NT2/D1 (cell line): ENCODE results near the gene RAB40C.

Source experiments
- DNase-seq: peaks from one replicate; pipeline ENCODE4 v3.0.0-alpha.2; 2011; ENCODE audit warnings: low read depth, low spot score
- H3K27me3 ChIP-seq: 2 replicates; pipeline ENCODE4 v1.6.0; 2011; ENCODE audit warnings: mild to moderate bottlenecking; ENCODE audit not compliant: insufficient read length, insufficient read depth
- H3K36me3 ChIP-seq: 2 replicates; pipeline ENCODE4 v1.6.1; 2011; ENCODE audit warnings: mild to moderate bottlenecking, low read length, mixed read lengths; ENCODE audit not compliant: insufficient read depth, insufficient read length
- H3K4me1 ChIP-seq: 2 replicates; pipeline ENCODE4 v1.5.1; 2011; ENCODE audit not compliant: insufficient read depth, insufficient read length
- H3K4me3 ChIP-seq: 2 replicates; pipeline ENCODE4 v1.5.1; 2011; ENCODE audit warnings: low read depth; ENCODE audit not compliant: insufficient read length
- H3K9ac ChIP-seq: 2 replicates; pipeline ENCODE4 v1.6.0; 2011; ENCODE audit warnings: low read depth; ENCODE audit not compliant: insufficient read length
- H3K9me3 ChIP-seq: 2 replicates; pipeline ENCODE4 v1.5.1; 2011; ENCODE audit warnings: mild to moderate bottlenecking, low read length; ENCODE audit not compliant: insufficient read depth
- SUZ12 ChIP-seq: IDR thresholded peaks from 2 replicates; pipeline ENCODE4 v1.6.1; 2011; ENCODE audit not compliant: insufficient read length, insufficient read depth; ENCODE audit errors: extremely low read depth
- YY1 ChIP-seq: IDR thresholded peaks from 2 replicates; pipeline ENCODE4 v1.6.1; 2011; ENCODE audit not compliant: insufficient read length, insufficient read depth
- ZNF274 ChIP-seq: IDR thresholded peaks from 2 replicates; pipeline ENCODE4 v1.6.1; 2011; ENCODE audit warnings: mild to moderate bottlenecking, low read depth, low read length

The RAB40C gene

GRCh38 chr16:583815-584591, 5.9 kb upstream of the RAB40C start:
- no peak for DNase-seq
- Histone ChIP-seq H3K9me3 (no peaks in the 10 kb centered on the region), H3K4me3 (no peak overlapping the region), H3K4me1 (peaks cover 20% of the 10 kb centered on the region), H3K9ac (no peak overlapping the region), H3K27me3 (peaks cover 20% of the 10 kb centered on the region), H3K36me3 (peaks cover 24% of the 10 kb centered on the region)
- TF ChIP-seq ZNF274 = no peak
- no peak for TF ChIP-seq SUZ12
- TF ChIP-seq YY1 = no peak

DNA sequence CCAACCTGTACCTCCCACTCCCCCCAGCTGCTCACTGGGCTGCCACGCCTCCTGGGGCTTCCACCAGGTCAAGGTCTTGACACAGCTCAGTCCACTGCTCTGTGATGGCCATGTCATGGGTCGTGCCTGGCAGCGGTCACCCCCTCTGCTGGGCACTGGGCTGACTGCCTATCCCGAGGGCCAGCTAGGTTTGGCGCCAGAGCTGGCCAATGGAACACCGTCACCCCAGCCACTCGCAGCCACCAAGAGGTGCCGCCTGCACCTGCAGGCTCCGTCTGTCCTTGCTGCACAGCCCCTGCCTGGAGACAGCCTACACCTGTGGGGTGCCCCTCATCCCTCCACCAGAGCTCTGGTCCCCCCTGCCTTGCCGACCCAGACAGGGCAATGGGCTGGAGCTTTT, 4.5 kb upstream of the RAB40C start:
- no peak for TF ChIP-seq YY1
- TF ChIP-seq ZNF274 = no peak
- no peak for TF ChIP-seq SUZ12
- H3K27me3 ChIP-seq = peaks cover 22% of the 10 kb centered on the region
- H3K9ac ChIP-seq = peak overlapping the region; percentile 16
- H3K9me3 ChIP-seq = no peaks in the 10 kb centered on the region
- H3K36me3 ChIP-seq = peaks cover 20% of the 10 kb centered on the region
- H3K4me3 ChIP-seq = no peak overlapping the region
- peaks cover 20% of the 10 kb centered on the region for H3K4me1 ChIP-seq
- DNase-seq = no peak

DNA sequence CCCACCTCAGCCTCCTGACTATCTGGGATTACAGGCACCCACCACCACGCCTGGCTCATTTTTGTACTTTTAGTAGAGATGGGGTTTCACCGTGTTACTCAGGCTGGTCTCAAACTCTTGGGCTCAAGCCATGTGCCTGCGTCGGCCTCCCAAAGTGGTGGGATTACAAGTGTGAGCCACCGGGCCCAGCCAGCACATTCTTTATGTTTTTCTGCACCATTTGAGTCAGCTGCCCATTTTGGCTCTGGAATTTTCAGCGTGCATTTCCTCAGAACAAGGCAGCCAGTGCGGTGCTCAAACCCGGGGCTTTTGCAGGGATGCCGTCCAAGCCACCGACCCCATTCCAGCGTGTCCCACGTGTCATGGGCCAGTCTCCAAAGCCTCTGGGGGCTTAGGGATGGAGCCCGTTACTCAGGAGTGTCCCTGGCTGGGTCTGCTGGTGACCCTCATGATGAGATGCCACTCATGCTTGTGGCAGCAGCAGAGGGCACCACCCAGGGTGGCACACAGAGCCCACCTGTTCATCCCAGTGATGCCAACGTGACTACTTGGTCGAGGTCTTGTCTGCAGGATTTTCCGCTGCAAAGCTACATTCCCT, 3.7 kb upstream of the RAB40C start:
- no peak overlapping the region for H3K9ac ChIP-seq
- no peaks in the 10 kb centered on the region for H3K9me3 ChIP-seq
- TF ChIP-seq ZNF274 = no peak
- no peak for TF ChIP-seq YY1
- TF ChIP-seq SUZ12 = no peak
- DNase-seq = no peak
- peaks cover 14% of the 10 kb centered on the region for H3K36me3 ChIP-seq
- H3K4me1 ChIP-seq = peaks cover 20% of the 10 kb centered on the region
- no peak overlapping the region for H3K4me3 ChIP-seq
- peaks cover 30% of the 10 kb centered on the region for H3K27me3 ChIP-seq

GRCh38 chr16:586645-587590, 2.9 kb upstream of the RAB40C start:
- DNase-seq = no peak
- Histone ChIP-seq H3K4me1 (peaks cover 21% of the 10 kb centered on the region), H3K4me3 (no peak overlapping the region), H3K27me3 (peaks cover 38% of the 10 kb centered on the region), H3K9me3 (no peaks in the 10 kb centered on the region), H3K36me3 (peaks cover 14% of the 10 kb centered on the region), H3K9ac (peak overlapping the region; percentile 56)
- TF ChIP-seq YY1 (no peak), SUZ12 (no peak), ZNF274 (no peak)

DNA sequence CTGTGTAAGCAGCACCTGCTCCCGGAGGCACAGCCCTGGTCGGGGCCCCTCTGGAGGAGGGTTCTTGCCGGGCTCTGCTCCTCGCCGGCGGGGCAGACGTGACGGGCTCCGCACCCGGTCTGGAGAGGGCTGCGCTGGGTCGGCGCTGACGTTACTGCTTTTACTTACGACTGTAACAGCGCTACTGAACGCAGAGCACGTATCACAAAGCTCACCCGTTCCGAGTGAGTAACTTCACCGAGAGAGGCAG, 1.3 kb upstream of the RAB40C start:
- H3K4me1 ChIP-seq = peaks cover 22% of the 10 kb centered on the region

DNA sequence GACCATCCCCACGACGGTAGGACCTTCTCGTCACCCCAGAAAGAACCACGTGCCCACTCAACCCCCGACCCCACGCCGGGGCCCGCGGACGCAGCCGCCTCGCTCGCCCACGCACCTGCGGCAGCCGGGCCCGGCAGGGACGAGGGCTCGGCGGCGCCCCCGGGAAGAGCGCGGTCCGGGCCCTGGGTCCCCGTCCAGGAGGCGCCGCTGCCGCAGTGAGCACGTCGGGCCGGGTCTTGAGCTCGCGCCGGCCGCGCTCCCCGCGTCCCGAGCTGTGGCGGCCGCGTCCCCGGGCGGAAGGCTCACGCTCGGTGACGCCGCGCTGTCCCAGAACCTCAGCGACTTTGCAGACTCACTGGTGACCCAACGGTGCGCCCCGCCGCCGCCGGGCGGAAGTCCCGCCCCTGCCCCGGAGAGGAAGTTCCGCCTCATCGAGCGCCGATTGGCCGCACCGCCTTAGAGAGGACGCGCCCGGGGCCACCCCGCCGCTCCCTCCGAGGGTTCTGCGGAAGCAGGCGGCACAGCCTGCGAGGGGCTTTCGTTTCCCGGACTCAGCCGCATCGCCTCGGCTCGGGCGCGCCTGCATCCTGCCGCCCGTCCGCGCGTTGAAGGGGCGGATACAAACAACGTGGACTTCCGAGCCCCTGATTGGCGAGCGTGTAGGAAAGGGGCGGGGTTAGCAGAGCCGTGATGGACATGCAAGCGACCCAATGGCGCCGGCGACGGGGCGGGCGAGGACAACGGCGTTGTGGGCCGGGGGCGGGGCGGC, 793 bp upstream of the RAB40C start:
- Histone ChIP-seq H3K27me3 (peaks cover 60% of the 10 kb centered on the region), H3K36me3 (peaks cover 23% of the 10 kb centered on the region), H3K9me3 (no peaks in the 10 kb centered on the region), H3K4me3 (peak overlapping the region; percentile 97), H3K9ac (peak overlapping the region; percentile 96), H3K4me1 (peaks cover 22% of the 10 kb centered on the region)
- no peak for TF ChIP-seq SUZ12
- TF ChIP-seq YY1 = no peak
- TF ChIP-seq ZNF274 = no peak
- peak; percentile 93 for DNase-seq

More for the DNA sequence above, 1.3 kb upstream of the RAB40C start:
- peak overlapping the region; percentile 96 for H3K9ac ChIP-seq
- H3K4me3 ChIP-seq = peak overlapping the region; percentile 97
- H3K36me3 ChIP-seq = peaks cover 22% of the 10 kb centered on the region
- no peaks in the 10 kb centered on the region for H3K9me3 ChIP-seq
- no peak for TF ChIP-seq YY1
- no peak for TF ChIP-seq SUZ12
- TF ChIP-seq ZNF274 = no peak
- no peak for DNase-seq
- H3K27me3 ChIP-seq = peaks cover 55% of the 10 kb centered on the region
